ENCODE data around the gene LSM7.

Gene LSM7

DNA sequence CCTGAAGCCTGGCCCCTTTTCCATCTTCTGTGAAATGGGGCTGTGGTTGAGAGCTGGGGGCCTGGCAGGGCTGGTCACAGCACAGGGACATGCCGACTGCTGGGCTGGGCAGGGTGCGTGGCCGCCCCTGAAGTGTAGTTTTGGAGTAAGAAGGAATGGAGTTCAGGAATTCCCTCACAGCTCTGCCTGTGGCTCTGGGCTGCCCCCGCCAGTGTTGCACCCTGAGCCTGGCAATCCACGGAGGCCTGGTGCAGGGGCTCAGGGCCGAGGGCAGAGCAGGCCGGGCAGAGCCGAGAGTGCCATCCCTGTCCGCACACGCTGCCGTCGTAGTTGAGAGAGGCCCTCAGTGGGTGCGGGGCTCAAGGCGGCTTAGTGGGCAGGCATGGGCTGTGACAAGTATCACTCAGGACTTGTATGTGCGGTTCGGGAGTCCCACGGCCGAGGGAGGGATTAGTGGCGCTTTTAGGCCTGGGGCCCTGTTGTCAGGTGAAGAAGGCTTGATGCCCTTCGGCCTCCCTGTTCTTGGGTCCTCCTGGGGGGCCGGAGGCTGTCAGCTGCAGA lies 9.7 kb upstream of the LSM7 start:
- DNase-seq (ENCODE audit: low spot score) = no peak

DNA sequence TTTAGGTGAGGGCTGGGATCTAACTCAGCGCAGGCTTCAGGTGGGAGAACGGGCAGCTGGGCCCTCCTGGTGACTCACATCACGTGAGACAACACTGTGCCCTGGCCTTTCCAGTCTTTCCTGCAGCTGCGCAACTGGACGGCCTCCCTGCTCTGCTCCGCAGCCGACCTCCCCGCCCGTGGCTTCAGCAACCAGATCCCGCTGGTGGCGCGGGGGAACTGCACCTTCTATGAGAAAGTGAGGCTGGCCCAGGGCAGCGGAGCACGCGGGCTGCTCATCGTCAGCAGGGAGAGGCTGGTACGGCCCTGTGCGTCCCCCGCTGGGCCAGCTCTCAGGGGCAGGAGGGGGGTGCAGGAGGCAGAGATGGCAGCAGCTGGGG lies 8.9 kb upstream of the LSM7 start:
- DNase-seq (ENCODE audit: low spot score) = no peak

DNA sequence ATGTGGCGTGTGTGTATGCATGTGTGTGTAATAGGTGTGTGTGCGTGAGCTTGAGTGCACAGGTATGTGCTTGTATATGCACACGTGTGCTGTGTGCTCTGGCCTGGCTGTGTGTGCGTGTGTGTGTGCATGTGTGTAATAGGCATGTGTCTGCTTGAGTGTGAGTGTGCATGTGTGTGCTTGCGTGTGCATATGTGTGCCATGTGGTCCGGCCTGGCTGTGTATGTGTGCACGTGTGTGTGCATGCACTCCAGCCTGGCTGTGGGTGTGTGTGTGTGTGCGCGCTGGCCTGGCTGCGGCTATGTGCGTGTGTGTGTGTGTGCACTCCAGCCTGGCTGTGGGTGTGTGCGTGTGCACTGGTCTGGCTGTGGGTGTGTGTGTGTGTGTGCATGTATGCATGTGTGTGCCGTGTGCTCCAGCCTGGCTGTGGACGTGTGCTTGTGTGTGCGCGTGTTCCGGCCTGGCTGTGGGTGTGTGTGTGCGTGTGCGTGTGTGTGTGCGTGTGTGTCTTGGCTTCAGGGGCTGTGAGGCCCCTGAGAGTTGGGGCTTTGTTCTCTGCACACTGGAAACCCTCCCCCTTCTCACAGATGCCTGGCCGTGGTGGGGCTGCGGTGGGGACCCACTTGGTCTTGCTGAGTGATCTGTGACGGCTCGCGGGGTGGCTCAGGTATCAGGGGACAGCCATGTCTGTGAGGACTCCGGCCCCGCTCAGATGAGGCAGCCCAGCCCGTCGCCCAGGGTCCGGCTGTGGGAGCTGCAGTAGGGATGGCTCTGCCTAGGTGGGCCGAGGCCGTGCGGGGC lies 8.3 kb upstream of the LSM7 start:
- DNase-seq (ENCODE audit: low spot score) = no peak

DNA sequence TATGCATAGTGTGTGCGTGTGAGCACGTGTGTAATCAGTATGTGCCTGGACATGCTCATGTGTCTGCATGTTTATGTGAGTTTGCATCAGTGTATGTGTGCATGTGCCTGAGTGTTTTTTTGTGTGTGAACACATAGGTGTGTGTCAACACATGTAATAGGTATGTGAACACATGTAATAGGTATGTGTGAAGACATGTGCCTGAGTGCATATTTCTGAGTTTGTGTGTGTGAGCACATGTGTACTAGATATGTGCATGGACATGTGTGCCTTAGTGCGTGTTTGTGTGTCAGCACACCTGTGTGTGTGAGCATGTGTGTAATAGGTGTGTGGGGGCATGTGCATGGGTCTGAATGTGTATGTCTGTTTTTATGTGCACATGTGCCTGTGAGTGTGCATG lies 7.5 kb upstream of the LSM7 start:
- no peak for DNase-seq (ENCODE audit: low spot score)

DNA sequence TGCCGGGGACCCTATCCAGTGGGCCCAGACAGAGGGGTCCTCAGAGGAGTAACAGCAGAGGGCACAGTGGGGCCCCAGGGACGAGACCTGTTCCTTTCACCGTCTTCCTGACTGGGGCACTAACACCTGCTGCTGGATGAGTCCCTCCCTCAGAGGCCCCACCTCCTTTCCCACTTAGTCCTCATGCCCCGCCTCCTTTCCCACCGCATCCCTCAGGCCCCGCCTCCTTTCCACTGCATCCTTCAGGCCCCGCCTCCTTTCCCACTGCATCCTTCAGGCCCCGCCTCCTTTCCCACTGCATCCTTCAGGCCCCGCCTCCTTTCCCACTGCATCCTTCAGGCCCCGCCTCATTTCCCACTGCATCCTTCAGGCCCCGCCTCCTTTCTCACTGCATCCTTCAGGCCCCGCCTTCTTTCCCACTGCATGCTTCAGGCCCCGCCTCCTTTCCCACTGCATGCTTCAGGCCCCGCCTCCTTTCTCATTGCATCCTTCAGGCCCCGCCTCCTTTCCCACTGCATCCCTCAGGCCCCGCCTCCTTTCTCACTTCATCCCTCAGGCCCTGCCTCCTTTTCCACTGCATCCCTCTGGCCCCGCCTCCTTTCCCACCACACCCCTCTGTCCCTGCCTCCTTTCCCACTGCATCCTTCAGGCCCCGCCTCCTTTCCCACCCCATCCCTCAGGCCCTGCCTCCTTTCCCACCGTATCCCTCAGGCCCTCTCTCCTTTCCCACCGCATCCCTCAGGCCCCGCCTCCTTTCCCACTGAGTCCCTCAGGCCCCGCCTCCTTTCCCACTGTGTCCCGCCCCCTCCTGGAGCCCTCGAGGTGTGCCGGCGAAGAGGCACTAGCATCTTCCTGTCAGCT lies 6.8 kb upstream of the LSM7 start:
- DNase-seq (ENCODE audit: low spot score) = no peak

DNA sequence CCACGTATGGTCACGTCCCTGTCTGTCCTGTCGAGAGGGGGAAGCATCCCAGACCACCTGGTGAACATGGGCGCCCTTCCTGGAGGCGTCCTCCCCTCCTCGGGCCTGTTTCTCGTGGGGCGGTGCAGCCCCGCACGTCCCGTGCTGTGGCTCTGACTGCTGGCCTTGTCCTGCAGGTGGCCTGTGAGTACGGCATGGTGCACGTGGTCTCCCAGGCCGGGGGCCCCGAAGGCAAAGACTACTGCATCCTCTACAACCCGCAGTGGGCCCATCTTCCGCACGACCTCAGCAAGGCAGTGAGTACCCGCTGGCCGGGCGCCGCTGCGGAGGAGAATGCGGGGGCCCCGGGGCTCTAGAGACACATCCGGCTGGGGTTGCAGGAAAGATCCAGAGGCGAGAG lies 6.0 kb upstream of the LSM7 start:
- no peak for DNase-seq (ENCODE audit: low spot score)

DNA sequence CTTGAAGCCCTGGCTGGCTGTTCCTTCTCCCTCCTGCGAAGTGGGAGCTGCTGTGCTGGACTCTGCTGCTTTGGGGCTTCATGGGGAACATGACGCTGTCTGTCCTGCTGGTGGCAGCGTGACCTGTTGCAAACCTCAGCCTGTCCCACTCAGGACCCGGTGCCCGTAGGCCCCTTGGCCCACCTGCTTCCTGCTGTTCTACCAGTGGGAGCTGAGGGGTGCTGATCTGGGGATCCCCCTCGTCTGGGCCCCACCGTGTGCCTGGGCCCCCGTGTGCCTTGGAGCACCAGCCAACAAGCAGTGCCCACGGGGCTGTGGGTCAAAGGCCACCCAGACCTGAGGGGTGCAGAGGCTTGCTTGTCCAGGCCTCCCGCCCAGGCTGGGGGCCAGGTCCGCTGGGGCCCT lies 5.4 kb upstream of the LSM7 start:
- no peak for DNase-seq (ENCODE audit: low spot score)

DNA sequence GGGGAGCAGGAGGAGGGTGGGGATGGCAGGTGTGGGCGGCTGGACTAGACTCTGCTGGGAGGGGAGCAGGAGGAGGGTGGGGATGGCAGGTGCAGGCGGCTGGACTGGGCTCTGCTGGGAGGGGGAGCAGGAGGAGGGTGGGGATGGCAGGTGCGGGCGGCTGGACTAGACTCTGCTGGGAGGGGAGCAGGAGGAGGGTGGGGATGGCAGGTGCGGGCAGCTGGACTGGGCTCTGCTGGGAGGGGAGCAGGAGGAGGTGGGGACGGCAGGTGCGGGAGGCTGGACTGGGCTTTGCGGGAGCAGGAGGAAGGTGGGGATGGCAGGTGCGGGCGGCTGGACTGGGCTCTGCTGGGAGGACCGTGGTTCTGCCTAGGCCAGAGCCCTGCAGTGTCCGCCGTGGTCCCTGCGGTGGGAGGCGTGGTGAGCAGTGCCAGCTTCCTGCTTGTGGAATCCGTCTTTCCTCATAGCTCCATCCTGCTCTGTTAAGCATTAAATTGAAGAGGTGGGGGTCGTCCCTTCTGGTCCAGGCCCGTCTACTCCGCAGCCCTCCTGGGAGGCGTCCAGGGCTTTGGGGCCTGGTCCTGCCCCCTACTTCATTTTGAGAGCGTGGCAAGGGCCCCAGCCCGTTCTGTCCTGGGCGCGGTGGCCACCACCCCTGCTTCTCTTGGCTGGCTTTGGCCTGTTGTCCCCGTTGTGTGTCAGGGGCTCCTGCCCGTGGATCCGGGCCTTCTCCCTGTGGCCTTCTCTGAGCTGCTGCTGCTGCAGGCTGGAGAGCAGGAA lies 4.8 kb upstream of the LSM7 start:
- no peak for DNase-seq (ENCODE audit: low spot score)

DNA sequence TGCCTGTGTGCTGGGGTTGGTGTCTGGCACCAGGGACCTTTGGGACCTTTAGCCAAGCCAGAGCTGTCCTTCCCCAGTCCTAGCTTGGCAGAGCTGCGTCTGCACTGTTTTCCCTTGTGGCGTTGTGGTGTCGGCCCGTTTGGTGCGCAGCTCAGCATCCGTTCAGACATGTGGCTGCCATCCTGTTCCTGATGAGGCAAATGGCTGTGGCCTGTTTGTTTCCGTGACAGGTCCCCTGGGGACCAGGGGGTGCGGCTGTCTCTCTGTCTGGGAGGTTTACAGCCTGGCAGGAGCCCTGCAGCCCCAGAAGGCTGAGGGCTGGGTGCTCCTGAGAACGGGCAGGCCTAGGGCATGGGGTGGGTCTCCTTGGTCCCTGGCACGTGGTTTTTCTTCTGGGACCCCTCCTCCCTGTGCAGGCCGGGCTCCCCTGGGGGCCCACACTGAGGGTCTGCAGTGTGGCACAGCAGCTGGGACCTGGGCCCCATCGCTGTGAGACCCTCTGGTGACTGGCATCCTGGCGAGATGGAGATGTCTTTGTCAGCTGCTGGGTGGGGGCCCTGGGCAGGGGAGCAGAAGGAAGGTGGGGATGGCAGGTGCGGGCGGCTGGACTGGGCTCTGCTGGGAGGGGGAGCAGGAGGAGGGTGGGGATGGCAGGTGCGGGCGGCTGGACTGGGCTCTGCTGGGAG lies 4.1 kb upstream of the LSM7 start:
- DNase-seq (ENCODE audit: low spot score) = no peak

DNA sequence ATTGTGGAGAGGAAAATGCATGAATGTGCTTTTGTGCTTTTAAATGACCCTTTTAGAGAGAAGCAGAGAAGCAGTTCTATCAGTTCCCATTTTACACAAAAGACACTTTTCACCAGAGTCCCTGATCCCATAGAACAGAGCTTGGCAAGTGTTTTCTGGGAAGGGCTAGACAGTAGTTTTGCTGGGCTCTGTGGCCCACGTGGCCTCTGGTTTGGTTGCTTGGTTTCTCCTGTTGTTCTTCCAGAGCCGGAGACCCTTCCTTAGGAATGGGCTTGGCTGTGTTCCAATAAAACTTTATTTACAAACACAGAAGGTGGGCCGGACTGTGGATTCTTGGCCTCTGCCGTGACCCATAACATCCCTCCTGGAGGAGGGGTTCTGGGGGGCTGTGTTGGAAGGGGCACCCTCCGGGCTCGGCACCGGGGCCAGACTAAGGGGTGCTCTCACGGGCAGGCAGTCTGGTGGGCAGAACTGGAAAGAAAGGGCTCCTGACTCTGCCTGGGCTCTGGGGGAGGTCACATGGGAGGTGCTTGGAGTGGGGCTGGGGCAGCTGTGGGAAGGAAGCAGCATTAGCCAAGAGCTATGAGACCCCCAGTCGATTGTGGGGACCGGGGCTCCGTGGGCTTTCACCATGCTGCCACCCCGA lies 3.3 kb upstream of the LSM7 start:
- no peak for DNase-seq (ENCODE audit: low spot score)

DNA sequence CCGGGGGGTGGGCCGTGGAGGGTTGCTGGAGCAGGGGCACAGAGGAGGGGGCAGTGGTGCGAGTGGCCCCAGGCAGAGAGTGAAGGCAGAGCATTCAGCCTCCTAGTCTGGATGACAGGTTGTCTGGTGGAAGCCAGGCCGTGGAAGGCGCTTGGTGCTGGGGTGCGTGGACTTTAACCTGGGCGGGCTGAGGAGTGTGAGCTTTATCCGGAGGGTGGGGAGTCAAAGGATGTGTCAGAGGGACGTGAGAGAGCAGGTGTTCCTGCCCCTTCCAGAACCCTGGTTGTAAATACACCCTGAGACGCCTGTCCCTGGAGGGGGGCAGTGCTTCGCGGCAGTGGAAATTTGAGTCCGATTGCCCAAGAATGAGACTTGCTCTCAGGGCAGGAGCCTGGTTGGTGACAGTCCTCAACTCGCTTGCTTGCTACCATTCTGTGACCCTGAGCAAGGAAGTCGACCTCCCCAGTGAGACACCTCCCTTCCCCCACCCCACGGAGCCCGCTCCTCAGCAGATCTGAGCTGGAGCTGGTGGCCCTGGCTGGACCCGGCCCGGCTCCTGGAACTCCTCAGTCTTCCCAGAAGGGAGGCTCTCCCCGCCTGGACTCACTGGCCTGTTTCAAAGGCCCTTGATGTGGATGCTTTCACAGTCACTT lies 2.4 kb upstream of the LSM7 start:
- peak; percentile 84 for DNase-seq (ENCODE audit: low spot score)

DNA sequence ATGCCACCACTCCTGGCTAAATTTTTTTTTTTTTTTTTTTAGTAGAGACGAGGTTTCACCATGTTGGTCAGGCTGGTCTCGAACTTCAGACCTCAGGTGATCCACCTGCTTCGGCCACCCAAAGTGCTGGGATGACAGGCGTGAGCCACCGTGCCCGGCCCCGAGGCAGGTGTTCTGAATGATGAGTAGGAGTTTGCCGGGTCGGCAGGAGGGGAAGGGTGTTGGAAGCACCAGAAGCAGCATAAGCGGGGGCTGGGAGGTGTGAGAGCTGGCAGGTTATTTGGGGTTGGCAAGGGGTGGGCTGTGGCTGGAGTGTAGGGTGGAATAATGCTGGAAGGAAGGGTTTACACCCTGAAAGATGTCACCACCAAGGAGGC lies 1.9 kb upstream of the LSM7 start:
- DNase-seq (ENCODE audit: low spot score) = no peak

DNA sequence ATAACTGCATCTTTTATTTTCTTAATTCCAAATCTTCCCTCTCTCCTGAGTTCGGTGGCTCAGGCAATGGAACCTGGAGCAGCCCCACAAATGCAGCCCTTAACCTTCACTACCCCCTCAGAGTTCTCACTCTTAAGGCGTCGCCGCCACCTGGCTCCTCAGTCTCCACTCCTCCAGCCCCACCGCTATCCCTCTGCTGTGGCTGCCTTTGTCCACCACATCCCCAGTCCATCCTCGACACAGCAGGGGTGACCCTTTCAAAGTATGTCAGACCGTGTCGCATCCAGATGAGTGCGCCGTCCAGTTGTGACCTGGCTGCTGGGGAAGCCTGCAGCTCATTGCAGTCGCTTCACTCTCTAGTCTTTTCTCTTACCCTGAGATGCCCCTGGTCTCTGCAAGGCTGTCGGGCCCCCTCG lies 1.1 kb upstream of the LSM7 start:
- no peak for DNase-seq (ENCODE audit: low spot score)

DNA sequence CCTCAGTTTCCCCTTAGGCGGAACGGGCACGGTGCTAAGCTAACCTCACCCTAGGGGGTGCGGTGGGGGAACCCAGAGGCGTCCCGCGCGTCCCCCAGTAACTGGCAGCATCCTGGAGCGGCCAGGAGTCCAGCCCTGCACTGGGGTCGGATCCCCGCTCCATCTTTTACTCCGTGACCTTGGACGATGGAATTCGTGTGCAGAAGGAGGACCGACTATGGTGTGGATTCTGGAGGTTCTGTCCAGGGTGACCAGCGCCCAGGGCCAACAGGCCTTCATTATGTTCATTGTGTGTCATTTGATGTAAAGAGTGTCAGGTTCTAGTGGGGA lies 728 bp upstream of the LSM7 start:
- no peak for DNase-seq (ENCODE audit: low spot score)

DNA sequence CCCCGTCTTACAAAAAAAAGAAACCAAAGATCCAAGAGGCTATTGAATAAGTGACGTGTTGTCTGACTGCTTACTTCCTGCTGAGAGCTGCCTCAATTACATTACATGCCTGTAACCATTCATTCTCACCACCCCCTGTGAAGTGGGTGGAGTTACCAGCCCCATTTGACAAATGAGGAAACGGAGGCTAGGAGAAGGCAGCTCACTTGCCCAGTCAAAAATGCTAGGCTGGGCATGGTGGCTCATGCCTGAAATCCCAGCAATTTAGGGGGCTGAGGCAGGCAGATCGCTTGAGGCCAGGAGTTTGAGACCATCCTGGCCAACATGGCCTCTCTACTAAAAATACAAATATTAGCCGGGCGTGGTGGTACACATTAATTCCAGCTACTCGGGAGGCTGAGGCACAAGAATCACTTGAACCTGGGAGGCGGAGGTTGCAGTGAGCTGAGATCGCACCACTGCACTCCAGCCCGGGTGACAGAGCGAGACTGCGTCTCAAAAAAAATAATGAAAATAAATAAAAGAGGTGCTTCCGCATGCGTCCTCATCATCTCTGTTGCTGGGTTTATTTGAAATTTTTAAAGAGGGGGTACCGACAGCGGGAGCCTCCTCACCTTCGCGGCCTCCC lies 499 bp downstream of the LSM7 start:
- peak; percentile 86 for DNase-seq (ENCODE audit: low spot score)

DNA sequence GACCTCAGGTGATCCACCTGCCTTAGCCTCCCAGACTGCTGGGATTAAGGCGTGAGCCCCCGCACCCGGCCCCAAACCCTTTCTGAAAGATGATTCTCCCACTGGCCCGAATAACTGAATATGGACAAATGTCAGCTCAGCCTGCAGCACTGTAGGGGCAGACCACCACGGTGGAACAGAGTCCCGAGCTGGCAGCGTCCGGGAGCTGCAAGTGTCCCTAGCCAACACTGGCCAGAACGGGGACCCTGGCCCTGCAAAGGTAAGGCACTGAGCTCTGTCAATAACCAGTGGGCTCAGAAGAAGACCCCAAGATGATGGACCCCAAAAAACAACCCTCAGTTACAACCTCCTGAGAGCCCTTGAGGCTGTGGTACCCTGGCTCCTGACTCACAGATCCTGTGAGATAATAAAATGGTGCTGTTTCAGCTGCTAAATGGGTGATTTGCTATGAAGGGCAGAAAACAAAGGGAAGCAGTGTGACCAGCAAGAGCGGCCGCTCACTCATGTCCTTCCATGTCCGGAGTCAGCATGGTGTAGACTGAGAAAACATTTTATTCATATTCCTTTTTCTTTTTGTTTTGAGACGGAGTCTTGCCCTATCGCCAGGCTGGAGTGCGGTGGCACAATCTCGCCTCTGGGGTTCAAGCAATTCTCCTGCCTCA lies 1.6 kb downstream of the LSM7 start:
- DNase-seq (ENCODE audit: low spot score) = no peak

DNA sequence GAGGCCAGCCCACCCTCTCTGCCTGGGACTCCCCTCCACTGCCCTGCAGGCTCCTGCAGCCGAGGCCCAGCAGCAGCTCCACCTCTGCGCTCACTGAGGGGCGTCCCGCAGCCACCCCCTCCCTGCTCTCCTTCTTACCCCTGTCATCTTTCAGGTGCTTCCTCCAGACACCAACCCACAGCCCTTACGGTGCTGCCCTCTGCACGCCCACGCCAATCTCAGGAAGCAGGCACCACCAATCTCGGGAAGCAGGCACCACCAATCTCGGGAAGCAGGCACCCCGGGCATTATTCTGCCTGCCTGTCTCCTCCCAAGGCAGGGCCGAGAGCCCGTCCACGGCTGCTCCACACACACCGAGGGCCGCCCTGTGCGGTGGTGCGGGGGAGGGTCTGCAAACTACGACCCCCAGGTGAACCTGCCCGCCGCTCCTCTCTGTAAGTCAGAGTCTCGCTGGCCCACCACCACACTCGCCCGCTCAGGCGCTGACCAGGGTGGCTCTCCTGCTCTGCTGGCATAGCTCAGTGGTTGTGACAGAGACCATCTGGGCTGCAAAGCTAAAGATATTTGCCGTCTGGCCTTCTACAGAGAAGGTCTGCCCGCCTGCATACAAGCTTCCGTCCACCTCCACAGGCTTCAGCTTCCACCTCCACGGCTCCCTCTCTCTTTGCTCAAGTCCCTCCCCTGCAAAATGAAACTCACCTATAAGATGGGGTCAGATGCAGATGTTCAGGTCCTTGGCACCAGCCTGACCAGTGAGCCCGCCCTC lies 2.9 kb downstream of the LSM7 start:
- DNase-seq (ENCODE audit: low spot score) = no peak

DNA sequence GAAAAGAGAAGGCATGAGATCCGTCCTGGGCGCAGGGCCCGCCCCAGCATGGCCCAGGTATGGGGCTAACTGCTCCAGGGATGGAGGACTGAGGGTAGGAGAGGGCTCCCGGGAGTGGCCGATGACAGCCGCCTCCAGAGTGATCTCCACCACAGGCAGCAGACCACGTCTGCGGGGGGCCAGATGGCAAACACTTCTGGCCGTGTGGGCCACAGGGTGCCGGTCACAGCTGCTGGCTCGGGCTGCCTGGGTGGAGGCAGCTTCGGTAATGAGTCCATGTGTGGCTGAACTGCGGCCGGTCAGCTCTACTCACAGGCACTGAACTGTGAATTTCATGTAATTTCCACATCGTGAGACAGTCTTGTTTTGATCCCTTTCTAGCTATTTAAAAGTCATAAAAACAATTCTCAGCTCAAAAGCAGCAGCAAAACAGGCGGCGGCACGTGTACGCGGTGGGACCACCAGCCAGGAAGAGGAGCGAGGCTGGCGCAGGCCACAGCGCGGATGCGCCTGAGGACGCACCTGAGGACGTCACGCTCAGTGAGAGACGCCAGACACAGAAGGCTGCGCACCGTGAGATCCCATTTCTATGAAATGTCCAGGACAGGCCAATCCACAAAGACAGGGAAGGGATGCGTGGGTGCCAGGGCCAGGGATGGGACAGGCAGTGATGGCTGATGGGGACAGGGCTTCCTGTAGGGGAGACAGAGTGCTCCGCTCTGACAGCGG lies 4.0 kb downstream of the LSM7 start:
- DNase-seq (ENCODE audit: low spot score) = no peak
